ENCODE results near the gene ZNF598. TPM values are rescaled to one million over a fixed set of nuclear protein-coding genes. Genes with fewer than 3 reads are reported as not detected.

The ZNF598 gene
- total and polyA plus RNA-seq, 10 of the 15 experiments (the other 5 are each of a cell fraction or from before 2014, with no cell fraction given) = 0.08 to 74.0 (median 14.4) TPM

DNA sequence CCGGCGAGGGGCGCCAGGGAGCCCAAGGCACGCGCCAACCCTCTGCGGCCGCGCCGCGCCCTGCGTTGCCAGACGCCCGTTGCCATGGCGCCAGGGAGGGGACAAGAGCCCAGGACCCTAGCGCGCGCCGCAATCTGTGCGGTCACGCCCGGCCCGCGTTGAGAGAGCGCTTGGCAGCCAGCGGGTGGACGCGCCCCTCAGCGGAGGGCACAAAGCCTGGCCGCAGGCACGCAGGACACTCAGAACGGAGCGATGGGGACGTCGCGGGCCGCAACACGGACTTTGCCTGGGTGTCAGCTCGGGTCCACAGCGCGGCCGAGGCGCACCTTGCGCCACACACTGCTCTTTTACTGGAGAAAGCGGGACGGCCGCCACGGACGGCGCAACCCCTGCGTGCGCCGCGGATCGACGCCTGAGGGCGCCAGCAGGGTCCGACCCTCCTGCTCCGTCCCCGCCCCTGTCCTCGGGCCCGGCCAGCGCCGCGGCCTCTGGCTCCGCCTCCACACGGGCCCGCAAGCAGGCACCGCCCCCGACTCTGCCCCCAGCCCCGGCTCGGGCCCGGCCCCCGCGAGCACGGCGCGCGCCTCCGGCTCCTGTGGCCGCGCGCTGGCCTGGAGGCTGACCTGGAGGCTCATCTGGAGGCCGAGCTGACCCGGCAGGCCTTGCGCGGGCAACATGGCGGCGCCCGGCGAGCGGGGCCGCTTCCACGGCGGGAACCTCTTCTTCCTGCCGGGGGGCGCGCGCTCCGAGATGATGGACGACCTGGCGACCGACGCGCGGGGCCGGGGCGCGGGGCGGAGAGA is 25.9 kb downstream of the ZNF598 start, which contains the start of gene GFER (continued):
- TF ChIP-seq, protein P1, sequence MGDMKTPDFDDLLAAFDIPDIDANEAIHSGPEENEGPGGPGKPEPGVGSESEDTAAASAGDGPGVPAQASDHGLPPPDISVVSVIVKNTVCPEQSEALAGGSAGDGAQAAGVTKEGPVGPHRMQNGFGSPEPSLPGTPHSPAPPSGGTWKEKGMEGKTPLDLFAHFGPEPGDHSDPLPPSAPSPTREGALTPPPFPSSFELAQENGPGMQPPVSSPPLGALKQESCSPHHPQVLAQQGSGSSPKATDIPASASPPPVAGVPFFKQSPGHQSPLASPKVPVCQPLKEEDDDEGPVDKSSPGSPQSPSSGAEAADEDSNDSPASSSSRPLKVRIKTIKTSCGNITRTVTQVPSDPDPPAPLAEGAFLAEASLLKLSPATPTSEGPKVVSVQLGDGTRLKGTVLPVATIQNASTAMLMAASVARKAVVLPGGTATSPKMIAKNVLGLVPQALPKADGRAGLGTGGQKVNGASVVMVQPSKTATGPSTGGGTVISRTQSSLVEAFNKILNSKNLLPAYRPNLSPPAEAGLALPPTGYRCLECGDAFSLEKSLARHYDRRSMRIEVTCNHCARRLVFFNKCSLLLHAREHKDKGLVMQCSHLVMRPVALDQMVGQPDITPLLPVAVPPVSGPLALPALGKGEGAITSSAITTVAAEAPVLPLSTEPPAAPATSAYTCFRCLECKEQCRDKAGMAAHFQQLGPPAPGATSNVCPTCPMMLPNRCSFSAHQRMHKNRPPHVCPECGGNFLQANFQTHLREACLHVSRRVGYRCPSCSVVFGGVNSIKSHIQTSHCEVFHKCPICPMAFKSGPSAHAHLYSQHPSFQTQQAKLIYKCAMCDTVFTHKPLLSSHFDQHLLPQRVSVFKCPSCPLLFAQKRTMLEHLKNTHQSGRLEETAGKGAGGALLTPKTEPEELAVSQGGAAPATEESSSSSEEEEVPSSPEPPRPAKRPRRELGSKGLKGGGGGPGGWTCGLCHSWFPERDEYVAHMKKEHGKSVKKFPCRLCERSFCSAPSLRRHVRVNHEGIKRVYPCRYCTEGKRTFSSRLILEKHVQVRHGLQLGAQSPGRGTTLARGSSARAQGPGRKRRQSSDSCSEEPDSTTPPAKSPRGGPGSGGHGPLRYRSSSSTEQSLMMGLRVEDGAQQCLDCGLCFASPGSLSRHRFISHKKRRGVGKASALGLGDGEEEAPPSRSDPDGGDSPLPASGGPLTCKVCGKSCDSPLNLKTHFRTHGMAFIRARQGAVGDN (IDR thresholded peaks at IDR 0.05) = peak; percentile 88
- peak; percentile 68; the same call in 1 of the 2 replicates for TF ChIP-seq ESRRA (IDR thresholded peaks at IDR 0.05; ENCODE audit: low read length)
- no peak for TF ChIP-seq YBX1 (IDR thresholded peaks at IDR 0.05)
- no peak for TF ChIP-seq NFIC (IDR thresholded peaks at IDR 0.05; ENCODE audit: low read depth, low read length)
- no peak for TF ChIP-seq SRF (IDR thresholded peaks at IDR 0.05; ENCODE audit: low read depth in 2 of 2, low read length in 2 of 2)
- TF ChIP-seq JUNB (IDR thresholded peaks at IDR 0.05) = no peak
- peak; percentile 81; the same call in 1 of the 2 replicates for TF ChIP-seq RB1 (IDR thresholded peaks at IDR 0.05; ENCODE audit: borderline replicate concordance)
- no peak for TF ChIP-seq TARDBP (IDR thresholded peaks at IDR 0.05; ENCODE audit: borderline replicate concordance)
- TF ChIP-seq HCFC1 (IDR thresholded peaks at IDR 0.05; ENCODE audit: low read length) = peak; percentile 65
- TF ChIP-seq PRDM15 (CRISPR knock-in tag; IDR thresholded peaks at IDR 0.05) = no peak
- TF ChIP-seq CTCF (IDR thresholded peaks at IDR 0.05 in 2 of 3, conservative IDR thresholded peaks at IDR 0.05 in 1 of 3; ENCODE audit: control insufficient read depth in 2 of 3, extremely low read depth in 1 of 3, insufficient read depth in 1 of 3, low read depth in 3 of 3, low read length in 3 of 3) = peak in 2 of 3 experiments; percentile 48 to 53; a peak in 3 of 6 replicates
- peak; percentile 32; the same call in 1 of the 2 replicates for TF ChIP-seq NKRF (conservative IDR thresholded peaks at IDR 0.05)
- no peak for TF ChIP-seq SMAD1 (IDR thresholded peaks at IDR 0.05; ENCODE audit: low read depth, partially characterized antibody)
- no peak for TF ChIP-seq GABPA (IDR thresholded peaks at IDR 0.05; ENCODE audit: low read depth)
- peak; percentile 99 for TF ChIP-seq YY1 (IDR thresholded peaks at IDR 0.05; ENCODE audit: low read depth, low read length)
- no peak for TF ChIP-seq NRF1 (conservative IDR thresholded peaks at IDR 0.05; ENCODE audit: low read depth, low read length)
- TF ChIP-seq STAT3 (IDR thresholded peaks at IDR 0.05; ENCODE audit: low read depth, low read length) = no peak
- no peak for TF ChIP-seq NR2C2 (IDR thresholded peaks at IDR 0.05; ENCODE audit: borderline replicate concordance, control insufficient read depth, insufficient read length, low read depth)
